Ovary (tissue), 9 donors: ENCODE data around the gene CARTPT. TPM values are rescaled to one million over a fixed set of nuclear protein-coding genes. Genes with fewer than 3 reads are reported as not detected.

Experiments
- DNase-seq, 5 donors: peaks; one replicate each; pipeline ENCODE4 v3.0.0-alpha.2; 2019 to 2020
- H3K27ac ChIP-seq, 2 donors: fragments of 200-600 bp; one replicate each; pipeline versions ENCODE4 v1.5.1 to v1.8.0; 2019 to 2022
- H3K27me3 ChIP-seq: fragments of 200-600 bp; one replicate; pipeline ENCODE4 v1.8.0; 2022
- H3K36me3 ChIP-seq: fragments of 200-600 bp; sonication (generic); one replicate; pipeline ENCODE4 v1.5.1; 2019
- H3K4me1 ChIP-seq: one replicate; pipeline ENCODE4 v1.8.1; 2013; ENCODE audit warnings: mild to moderate bottlenecking, moderate library complexity; ENCODE audit not compliant: insufficient read depth
- H3K4me3 ChIP-seq: fragments of 200-600 bp; sonication (generic); one replicate; pipeline ENCODE4 v1.5.1; 2017
- H3K9me3 ChIP-seq, 2 donors: fragments of 200-600 bp in 1 of 2; sonication (generic) in 1 of 2; one replicate each; pipeline versions ENCODE4 v1.5.1 to v1.8.1; 2013 to 2019; ENCODE audit warnings: mild to moderate bottlenecking in 1 of 2, moderate library complexity in 1 of 2
- EP300 ChIP-seq: sonication (generic); formaldehyde crosslinking; IDR thresholded peaks from one replicate; pipeline ENCODE4 v1.6.1; 2017; ENCODE audit warnings: antibody characterized with exemption
- POLR2A ChIP-seq: fragments of 450-650 bp; IDR thresholded peaks from one replicate; pipeline ENCODE4 v1.6.1; 2017; ENCODE audit warnings: antibody characterized with exemption, mild to moderate bottlenecking, moderate library complexity
- WGBS, 3 donors: extraction: QIAGEN DNeasy Blood & Tissue Kit in 1 of 3; methylation state at CpG; one replicate each; pipeline versions ENCODE4 v1.1.5 to v1.1.7; 2013 to 2017; 5-methylcytosine and 5-hydroxymethylcytosine counted together
- intact Hi-C, 4 donors: fragments of 100-400 bp; cut with DNase I; formaldehyde crosslinking; loops; one replicate each; pipeline versions ENCODE4 v1.11.0 to v1.15.1; 2022 to 2023
- polyA plus RNA-seq, 2 donors: library from polyadenylated mRNA; stranded (reverse); fragments of 200-250 nt in 1 of 2; fragments of 350-450 nt in 1 of 2; fragmentation: Illumina TruSeq in 1 of 2; extraction: RNeasy Lipid Tissue Mini Kit (QIAGEN cat#74804) in 1 of 2; gene quantifications; one replicate each; pipeline ENCODE4 v1.2.3, GENCODE V29; 2013 to 2014
- total RNA-seq, 7 donors: library from RNA; depleted of rRNA in 2 of 7; stranded (reverse); fragments of >200 nt in 2 of 7; fragmentation: NEBNext Ultra II Directional in 3 of 7; extraction: Animal tissue kit (Norgen Biotek cat#: 25700) in 3 of 7; gene quantifications; one replicate each; pipeline versions ENCODE4 v1.1.0 to v1.2.4, GENCODE V29; 2016 to 2023
- TF ChIP-seq, protein P1 (sequence below), 3 donors: fragments of 450-650 bp in 2 of 3; fragments of 200-600 bp in 1 of 3; IDR thresholded peaks; one replicate each; pipeline versions ENCODE4 v1.5.1 to v1.8.0; 2016 to 2022; ENCODE audit warnings: antibody characterized with exemption in 3 of 3, mild to moderate bottlenecking in 1 of 3
- donor health status: DM: no; HTN: no; CAD: no; lungs with moderate emphysema.
- donor health status: DM: no; HTN: no; CAD: no.
- donor health status: Bipolar disorder and iron deficiency.
- donor health status: DM: yes; HTN: yes; CAD: no.
- donor health status: DM: no; HTN: no; CAD: no.
- donor health status: DM: yes; HTN: yes; CAD: no.

CARTPT gene
- total and polyA plus RNA-seq, 9 donors = 0.63 TPM; not detected in 8

- Histone ChIP-seq H3K36me3 (no peaks in the 10 kb centered on the region), H3K4me1 (no peaks in the 10 kb centered on the region), H3K4me3 (no peak overlapping the region), H3K27ac (no peak overlapping the region), H3K9me3 (peaks cover 0 to 3% of the 10 kb centered on the region in 2 donors), H3K27me3 (no peaks in the 10 kb centered on the region)
- DNase-seq = no peak
- intact Hi-C loops = no loop called here
- WGBS, 3 donors = 48 to 52% (median 50%) methylated on average over 3 of the region's 3 CpGs
- TF ChIP-seq POLR2A (no peak), EP300 (no peak)
- TF ChIP-seq, protein P1, sequence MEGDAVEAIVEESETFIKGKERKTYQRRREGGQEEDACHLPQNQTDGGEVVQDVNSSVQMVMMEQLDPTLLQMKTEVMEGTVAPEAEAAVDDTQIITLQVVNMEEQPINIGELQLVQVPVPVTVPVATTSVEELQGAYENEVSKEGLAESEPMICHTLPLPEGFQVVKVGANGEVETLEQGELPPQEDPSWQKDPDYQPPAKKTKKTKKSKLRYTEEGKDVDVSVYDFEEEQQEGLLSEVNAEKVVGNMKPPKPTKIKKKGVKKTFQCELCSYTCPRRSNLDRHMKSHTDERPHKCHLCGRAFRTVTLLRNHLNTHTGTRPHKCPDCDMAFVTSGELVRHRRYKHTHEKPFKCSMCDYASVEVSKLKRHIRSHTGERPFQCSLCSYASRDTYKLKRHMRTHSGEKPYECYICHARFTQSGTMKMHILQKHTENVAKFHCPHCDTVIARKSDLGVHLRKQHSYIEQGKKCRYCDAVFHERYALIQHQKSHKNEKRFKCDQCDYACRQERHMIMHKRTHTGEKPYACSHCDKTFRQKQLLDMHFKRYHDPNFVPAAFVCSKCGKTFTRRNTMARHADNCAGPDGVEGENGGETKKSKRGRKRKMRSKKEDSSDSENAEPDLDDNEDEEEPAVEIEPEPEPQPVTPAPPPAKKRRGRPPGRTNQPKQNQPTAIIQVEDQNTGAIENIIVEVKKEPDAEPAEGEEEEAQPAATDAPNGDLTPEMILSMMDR (IDR thresholded peaks at IDR 0.05) = no peak
Observed at GRCh38 chr5:71681296-71681695, 37.8 kb upstream of the CARTPT start.

DNA sequence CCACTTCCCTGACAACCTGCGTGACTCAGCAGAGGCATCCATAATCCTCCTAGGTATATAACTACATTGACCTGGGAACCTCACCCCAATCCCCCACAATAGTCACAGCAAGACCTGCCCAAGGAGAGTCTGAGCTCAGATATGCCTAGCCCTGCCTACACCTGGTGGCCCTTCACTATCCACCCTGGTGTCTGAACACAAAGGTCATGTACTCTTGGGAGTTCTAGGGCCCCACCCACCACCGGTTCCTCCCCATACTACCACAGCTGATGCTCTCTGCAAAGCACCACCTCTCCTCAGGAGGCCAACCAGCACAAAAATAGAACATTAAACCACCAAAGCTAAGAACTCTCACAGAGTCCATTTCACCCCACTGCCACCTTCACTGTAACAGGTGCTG, 34.8 kb upstream of the CARTPT start:
- H3K27me3 ChIP-seq = no peaks in the 10 kb centered on the region
- intact Hi-C loops = no loop called here
- no peaks in the 10 kb centered on the region for H3K4me1 ChIP-seq
- WGBS, 3 donors = 84 to 100% (median 89%) methylated on average over 2 of the region's 2 CpGs
- H3K36me3 ChIP-seq = no peaks in the 10 kb centered on the region
- TF ChIP-seq EP300 (no peak), POLR2A (no peak)
- TF ChIP-seq, protein P1 (IDR thresholded peaks at IDR 0.05) = no peak
- peaks cover 0 to 3% of the 10 kb centered on the region in 2 donors for H3K9me3 ChIP-seq
- DNase-seq = no peak
- no peak overlapping the region for H3K27ac ChIP-seq
- H3K4me3 ChIP-seq = no peak overlapping the region

- Histone ChIP-seq H3K36me3 (no peaks in the 10 kb centered on the region), H3K27me3 (no peaks in the 10 kb centered on the region), H3K4me3 (no peak overlapping the region), H3K27ac (no peak overlapping the region), H3K4me1 (no peaks in the 10 kb centered on the region), H3K9me3 (no peaks in the 10 kb centered on the region)
- WGBS, 3 donors = 12 to 20% (median 13%) methylated on average over 7 of the region's 7 CpGs
- DNase-seq = no peak
- intact Hi-C loops = no loop called here
- TF ChIP-seq POLR2A (no peak), EP300 (no peak)
- TF ChIP-seq, protein P1 (IDR thresholded peaks at IDR 0.05) = no peak
Observed at GRCh38 chr5:71693828-71694427, 25.1 kb upstream of the CARTPT start.

- no peaks in the 10 kb centered on the region for H3K27me3 ChIP-seq
- no peak for DNase-seq
- no peak overlapping the region for H3K4me3 ChIP-seq
- TF ChIP-seq, protein P1 (IDR thresholded peaks at IDR 0.05) = no peak
- TF ChIP-seq POLR2A (no peak), EP300 (no peak)
- 93 to 96% (median 94%) methylated on average over 8 of the region's 8 CpGs for WGBS, 3 donors
- H3K9me3 ChIP-seq = no peaks in the 10 kb centered on the region
- no peaks in the 10 kb centered on the region for H3K4me1 ChIP-seq
- H3K27ac ChIP-seq = no peak overlapping the region
- no peaks in the 10 kb centered on the region for H3K36me3 ChIP-seq
- intact Hi-C loops = no loop called here
Observed at GRCh38 chr5:71695071-71695470, 24.0 kb upstream of the CARTPT start.
